Osteocyte (in vitro differentiated cells): Measurements from ENCODE around the gene RPUSD2. TPM values are rescaled to one million over a fixed set of nuclear protein-coding genes. Genes with fewer than 3 reads are reported as not detected.

Experiments
- DNase-seq: peaks from one replicate; pipeline ENCODE4 v3.0.0; 2021; ENCODE audit warnings: mixed read lengths; ENCODE audit not compliant: unreplicated experiment; ENCODE audit errors: extremely low spot score
- H3K27ac Mint-ChIP-seq: one replicate; pipeline ENCODE4 v1.8.0; 2021; ENCODE audit warnings: mild to moderate bottlenecking, mixed read lengths; ENCODE audit not compliant: unreplicated experiment
- H3K27me3 Mint-ChIP-seq: one replicate; pipeline ENCODE4 v1.8.0; 2021; ENCODE audit warnings: mixed read lengths; ENCODE audit not compliant: unreplicated experiment
- H3K36me3 Mint-ChIP-seq: one replicate; pipeline ENCODE4 v1.8.0; 2021; ENCODE audit warnings: mixed read lengths; ENCODE audit not compliant: unreplicated experiment
- H3K4me1 Mint-ChIP-seq: one replicate; pipeline ENCODE4 v1.8.0; 2021; ENCODE audit warnings: mixed read lengths; ENCODE audit not compliant: unreplicated experiment
- H3K4me3 Mint-ChIP-seq: one replicate; pipeline ENCODE4 v1.8.0; 2021; ENCODE audit warnings: mild to moderate bottlenecking, moderate library complexity, mixed read lengths; ENCODE audit not compliant: unreplicated experiment
- H3K9me3 Mint-ChIP-seq: one replicate; pipeline ENCODE4 v1.8.0; 2021; ENCODE audit warnings: mixed read lengths; ENCODE audit not compliant: unreplicated experiment
- total RNA-seq: library from RNA; stranded (reverse); gene quantifications from 2 replicates; pipeline ENCODE4 v1.2.1, GENCODE V29; 2021
- TF ChIP-seq, protein P1 (sequence below): fragments of 200-600 bp; sonication (generic); IDR thresholded peaks from 2 replicates; pipeline ENCODE4 v1.5.0; 2021; ENCODE audit warnings: antibody characterized with exemption, mild to moderate bottlenecking, moderate library complexity

Gene RPUSD2
- total RNA-seq, 1 donor from 2014 or later, result 9.6 TPM

- no peak overlapping the region for H3K27ac Mint-ChIP-seq
Observed at GRCh38 chr15:40545457-40545856, 23.6 kb upstream of the RPUSD2 start.

GRCh38 chr15:40548610-40549009 lies 20.5 kb upstream of the RPUSD2 start:
- Mint-ChIP-seq H3K27ac (no peak overlapping the region), H3K36me3 (peaks cover 30% of the 10 kb centered on the region), H3K9me3 (no peaks in the 10 kb centered on the region), H3K4me3 (no peak overlapping the region), H3K4me1 (no peaks in the 10 kb centered on the region), H3K27me3 (no peaks in the 10 kb centered on the region)
- TF ChIP-seq, protein P1, sequence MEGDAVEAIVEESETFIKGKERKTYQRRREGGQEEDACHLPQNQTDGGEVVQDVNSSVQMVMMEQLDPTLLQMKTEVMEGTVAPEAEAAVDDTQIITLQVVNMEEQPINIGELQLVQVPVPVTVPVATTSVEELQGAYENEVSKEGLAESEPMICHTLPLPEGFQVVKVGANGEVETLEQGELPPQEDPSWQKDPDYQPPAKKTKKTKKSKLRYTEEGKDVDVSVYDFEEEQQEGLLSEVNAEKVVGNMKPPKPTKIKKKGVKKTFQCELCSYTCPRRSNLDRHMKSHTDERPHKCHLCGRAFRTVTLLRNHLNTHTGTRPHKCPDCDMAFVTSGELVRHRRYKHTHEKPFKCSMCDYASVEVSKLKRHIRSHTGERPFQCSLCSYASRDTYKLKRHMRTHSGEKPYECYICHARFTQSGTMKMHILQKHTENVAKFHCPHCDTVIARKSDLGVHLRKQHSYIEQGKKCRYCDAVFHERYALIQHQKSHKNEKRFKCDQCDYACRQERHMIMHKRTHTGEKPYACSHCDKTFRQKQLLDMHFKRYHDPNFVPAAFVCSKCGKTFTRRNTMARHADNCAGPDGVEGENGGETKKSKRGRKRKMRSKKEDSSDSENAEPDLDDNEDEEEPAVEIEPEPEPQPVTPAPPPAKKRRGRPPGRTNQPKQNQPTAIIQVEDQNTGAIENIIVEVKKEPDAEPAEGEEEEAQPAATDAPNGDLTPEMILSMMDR, result no peak
- DNase-seq, result no peak

More at GRCh38 chr15:40545457-40545856, 23.6 kb upstream of the RPUSD2 start:
- DNase-seq, result no peak
- Mint-ChIP-seq H3K4me3 (no peak overlapping the region), H3K36me3 (peaks cover 10% of the 10 kb centered on the region), H3K9me3 (no peaks in the 10 kb centered on the region), H3K27me3 (no peaks in the 10 kb centered on the region), H3K4me1 (no peaks in the 10 kb centered on the region)
- TF ChIP-seq, protein P1, result no peak

GRCh38 chr15:40549894-40550293 lies 19.2 kb upstream of the RPUSD2 start:
- no peak for DNase-seq
- TF ChIP-seq, protein P1, result no peak
- Mint-ChIP-seq H3K27me3 (no peaks in the 10 kb centered on the region), H3K4me1 (no peaks in the 10 kb centered on the region), H3K4me3 (no peak overlapping the region), H3K9me3 (no peaks in the 10 kb centered on the region), H3K36me3 (peaks cover 36% of the 10 kb centered on the region), H3K27ac (no peak overlapping the region)

DNA sequence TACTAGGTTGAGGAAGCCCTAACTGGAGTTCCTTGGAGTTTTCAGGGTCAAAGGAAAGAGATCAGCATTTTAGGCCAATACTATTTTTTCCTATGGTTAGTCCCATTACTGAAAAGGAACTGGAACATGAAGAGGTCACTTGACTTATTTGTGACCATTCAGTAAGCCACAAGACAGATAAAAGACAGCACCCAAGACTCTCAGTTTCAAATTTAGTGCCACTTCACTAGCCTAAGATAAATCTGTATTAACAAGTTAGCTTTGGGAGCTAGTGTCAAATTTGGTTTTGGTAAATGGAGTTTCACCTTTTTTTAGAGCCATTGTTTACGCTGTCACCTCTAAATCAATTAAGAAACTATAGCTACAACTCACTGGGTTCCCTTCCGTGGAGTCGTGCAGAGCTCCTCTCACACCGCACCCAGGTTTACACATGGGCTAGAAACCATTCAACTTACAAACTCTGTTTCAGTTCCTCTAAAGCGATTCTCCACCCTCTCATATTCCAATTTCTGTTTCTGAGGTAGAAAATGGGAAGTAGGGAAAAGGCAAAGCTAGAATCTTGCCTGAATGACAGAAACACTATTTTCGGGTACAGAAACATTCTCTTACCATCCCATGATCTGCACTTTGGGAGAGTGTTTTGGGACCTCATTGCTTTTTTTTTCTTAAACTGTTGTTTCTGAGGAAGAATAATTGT lies 18.6 kb upstream of the RPUSD2 start:
- Mint-ChIP-seq H3K4me3 (no peak overlapping the region), H3K36me3 (peaks cover 38% of the 10 kb centered on the region), H3K27me3 (no peaks in the 10 kb centered on the region), H3K27ac (no peak overlapping the region), H3K9me3 (no peaks in the 10 kb centered on the region), H3K4me1 (no peaks in the 10 kb centered on the region)
- TF ChIP-seq, protein P1, result no peak
- no peak for DNase-seq

GRCh38 chr15:40554161-40554525 lies 15.0 kb upstream of the RPUSD2 start:
- H3K27ac Mint-ChIP-seq, result no peak overlapping the region
- H3K36me3 Mint-ChIP-seq, result peaks cover 48% of the 10 kb centered on the region
- no peak for DNase-seq
- H3K4me1 Mint-ChIP-seq, result no peaks in the 10 kb centered on the region
- H3K9me3 Mint-ChIP-seq, result no peaks in the 10 kb centered on the region
- H3K27me3 Mint-ChIP-seq, result no peaks in the 10 kb centered on the region
- TF ChIP-seq, protein P1, result no peak
- no peak overlapping the region for H3K4me3 Mint-ChIP-seq
